GM12873 (cell line): ENCODE measurements around the gene PCDH1.

Experiments used
- TF ChIP-seq, protein P1 (sequence below): IDR thresholded peaks from 2 replicates; pipeline ENCODE4 v1.5.1; 2012; ENCODE audit warnings: low read depth, mild to moderate bottlenecking, moderate library complexity, low read length, control low read depth; ENCODE audit not compliant: insufficient read depth; ENCODE audit errors: missing control alignments

Gene PCDH1

DNA sequence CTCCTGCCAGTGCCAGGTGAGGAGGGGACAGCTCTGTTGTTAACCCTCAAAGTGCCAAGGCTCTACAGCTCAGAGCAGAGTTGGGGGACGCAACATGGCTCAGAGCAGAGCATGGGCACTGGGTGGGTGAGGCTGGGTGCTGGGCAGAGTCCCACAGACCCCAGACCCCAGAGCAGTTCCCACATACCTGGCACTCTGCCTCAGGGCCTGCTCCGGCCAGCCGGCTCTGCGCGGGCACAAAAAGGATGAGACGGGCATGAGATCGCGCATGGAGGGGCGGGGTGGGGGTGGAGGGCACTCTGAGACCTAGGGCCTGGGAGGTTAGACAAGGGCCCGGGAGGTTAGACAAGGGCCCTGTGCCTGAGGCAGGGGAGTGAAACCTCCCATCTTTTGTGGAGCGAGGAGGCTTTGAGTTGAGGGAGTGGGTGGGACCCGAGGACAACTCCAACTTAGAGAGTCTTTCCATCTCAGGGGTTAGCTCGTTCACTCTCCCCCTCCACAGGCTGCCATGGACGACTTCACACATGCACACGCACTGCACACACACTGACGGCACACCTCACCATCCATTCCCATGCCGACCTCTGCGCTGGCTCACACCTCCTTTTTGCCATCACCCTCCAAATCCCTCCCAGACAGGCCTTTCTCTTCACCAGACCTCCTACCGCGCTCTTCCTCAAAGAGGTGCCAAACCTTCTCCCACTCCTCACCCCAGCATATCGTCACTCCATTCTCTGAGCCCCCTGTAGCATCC is 22.0 kb downstream of the PCDH1 start:
- TF ChIP-seq, protein P1, sequence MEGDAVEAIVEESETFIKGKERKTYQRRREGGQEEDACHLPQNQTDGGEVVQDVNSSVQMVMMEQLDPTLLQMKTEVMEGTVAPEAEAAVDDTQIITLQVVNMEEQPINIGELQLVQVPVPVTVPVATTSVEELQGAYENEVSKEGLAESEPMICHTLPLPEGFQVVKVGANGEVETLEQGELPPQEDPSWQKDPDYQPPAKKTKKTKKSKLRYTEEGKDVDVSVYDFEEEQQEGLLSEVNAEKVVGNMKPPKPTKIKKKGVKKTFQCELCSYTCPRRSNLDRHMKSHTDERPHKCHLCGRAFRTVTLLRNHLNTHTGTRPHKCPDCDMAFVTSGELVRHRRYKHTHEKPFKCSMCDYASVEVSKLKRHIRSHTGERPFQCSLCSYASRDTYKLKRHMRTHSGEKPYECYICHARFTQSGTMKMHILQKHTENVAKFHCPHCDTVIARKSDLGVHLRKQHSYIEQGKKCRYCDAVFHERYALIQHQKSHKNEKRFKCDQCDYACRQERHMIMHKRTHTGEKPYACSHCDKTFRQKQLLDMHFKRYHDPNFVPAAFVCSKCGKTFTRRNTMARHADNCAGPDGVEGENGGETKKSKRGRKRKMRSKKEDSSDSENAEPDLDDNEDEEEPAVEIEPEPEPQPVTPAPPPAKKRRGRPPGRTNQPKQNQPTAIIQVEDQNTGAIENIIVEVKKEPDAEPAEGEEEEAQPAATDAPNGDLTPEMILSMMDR, result no peak

DNA sequence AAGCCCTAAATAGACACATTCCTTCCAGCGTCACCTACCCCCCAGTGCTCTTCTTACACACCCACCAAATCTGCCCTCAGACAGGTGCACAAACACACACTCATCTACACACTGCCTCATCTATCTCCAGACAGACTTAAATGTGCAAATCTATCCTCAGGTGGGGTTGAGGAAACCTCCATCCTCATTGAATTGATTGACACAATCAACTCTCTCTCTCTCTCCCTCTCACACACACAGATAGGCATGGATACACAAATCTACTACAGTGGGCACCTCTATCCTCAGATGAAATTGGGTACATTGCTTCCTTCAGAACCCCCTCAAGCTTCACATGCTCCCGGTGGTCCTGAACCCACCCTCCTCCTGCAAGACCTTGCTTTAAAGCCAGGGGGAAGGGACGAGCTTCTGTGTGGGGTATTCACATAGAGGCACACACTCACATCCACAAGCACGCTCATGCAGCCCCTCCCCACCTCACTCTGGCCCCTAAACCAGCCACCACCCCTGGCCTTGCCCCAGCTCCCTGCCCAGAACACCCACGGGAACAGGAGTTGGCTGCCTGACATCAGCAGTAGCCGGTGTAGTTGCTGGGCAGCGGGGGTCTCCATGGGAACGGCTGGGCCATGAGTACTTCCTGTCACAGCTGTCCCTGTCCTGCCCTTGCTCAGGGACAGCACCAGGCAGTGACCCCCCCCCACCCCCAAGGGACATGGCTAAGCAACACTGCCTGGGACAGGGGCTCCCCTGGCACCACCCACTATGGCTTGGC is 22.8 kb downstream of the PCDH1 start:
- TF ChIP-seq, protein P1, result no peak

DNA sequence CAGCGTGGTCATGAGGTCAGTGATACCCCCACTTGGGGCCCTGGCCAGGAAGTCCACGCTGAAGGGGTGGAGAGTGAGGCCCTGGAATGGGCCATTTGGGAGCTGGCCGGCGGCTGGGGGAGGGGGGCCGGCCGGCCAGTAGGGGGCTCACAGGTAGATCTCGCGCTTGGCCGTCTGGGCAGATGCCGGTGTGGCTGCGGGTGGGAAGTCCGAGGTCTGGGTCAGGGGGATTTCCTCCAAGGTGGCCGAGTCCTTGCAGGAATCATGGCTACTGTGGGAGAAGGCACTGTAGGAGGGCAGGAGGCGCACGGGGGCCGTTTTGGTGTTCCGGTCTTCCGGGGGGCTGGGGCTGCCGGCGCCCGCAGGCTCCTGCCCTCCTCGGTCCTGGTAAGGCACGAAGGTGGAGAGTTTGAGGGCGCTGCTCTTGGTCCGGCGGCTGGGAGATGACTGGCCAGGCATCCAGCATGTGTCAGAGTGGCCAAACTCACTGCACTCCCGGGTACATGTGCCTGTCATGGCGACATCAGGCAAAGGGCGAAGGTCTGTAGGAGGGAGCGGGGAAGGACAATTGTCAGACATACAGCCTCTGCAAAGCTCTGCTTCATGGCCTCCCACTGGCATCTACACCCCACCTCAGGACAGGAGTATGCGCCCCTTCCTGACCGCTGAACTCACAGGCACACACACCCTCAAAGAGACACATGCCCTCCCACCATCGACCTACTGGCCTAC is 24.1 kb downstream of the PCDH1 start:
- TF ChIP-seq, protein P1, result no peak

DNA sequence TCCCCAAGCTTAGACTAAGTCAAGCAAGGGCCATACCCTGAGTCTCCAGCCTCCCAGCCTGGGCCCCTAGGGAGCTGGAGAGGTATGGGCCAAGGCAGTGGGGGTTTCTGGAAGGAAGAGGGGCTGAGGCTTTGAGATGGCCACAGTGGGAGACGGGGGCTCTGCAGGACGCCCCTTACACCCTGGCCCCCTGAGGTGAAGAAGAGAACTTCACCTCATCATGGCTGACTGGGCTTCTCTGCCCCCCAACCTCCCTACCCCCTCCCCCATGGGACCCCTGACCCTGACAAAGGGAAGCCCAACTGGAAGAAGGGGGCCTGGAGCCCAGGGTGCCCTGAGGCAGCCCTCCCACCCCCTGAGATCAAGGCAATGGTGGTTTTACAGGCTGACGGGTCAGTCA is 25.8 kb downstream of the PCDH1 start:
- TF ChIP-seq, protein P1, result no peak

DNA sequence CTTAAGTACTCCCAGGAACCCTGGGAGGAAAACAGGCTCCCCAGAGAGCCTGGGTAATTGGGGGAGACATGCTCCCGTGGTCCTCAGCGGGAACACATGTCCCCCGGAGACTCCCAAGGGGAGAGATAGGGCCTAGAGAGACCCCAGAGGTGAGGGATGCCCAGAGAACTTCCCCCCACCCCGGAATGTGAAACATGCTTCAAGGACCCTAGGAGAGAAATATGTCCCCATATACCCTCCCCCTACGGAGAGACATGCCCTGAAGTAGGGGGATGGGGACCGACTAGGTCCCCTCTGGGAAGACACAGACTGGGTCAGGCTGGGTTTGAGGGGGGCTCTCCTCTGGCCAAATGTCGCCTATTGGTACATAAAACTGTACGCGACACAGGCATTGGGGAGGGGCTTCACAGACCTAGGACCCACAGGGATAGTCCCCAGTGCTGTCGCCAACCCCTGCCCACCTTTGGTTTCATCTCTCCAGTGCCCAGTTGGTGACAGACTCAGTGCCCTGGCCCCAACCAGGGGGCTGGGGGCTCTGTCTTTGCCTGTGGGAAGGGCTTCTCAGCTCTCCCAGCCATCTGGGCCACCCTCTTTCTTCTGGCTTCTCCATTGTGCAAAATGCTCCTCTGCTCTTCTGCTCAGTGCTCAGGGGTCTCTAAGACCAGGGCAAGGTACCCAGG is 26.9 kb downstream of the PCDH1 start:
- TF ChIP-seq, protein P1, result no peak

DNA sequence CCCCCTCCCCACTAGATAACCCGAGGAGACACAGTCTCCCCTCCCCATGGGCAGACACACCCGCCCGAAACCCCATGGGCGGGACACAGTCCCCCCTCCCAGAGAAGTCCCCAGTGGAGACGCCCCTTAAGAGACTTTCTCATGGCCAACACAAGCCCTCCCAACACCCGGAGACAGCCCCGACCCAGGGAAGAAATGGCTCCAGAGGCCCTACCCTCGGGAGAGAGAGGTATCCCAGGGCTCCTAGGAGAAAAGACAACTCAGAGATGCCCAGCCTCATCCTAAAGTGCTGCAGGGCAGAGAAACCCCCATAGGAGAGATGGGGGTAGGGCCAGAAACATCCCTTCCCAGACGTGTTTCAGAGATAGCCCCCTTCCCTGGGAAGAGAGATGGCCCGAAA is 27.4 kb downstream of the PCDH1 start:
- TF ChIP-seq, protein P1, result no peak
